Endothelial cell of umbilical vein (primary cell): ENCODE data around the gene TOM1L1. TPM values are rescaled to one million over a fixed set of nuclear protein-coding genes. Genes with fewer than 3 reads are reported as not detected.

Experiments
- BruUV-seq: library from RNA; stranded (reverse); fragments of 400-500 nt; replicated peaks from 2 replicates; lab custom pipeline; 2021; lab: Mats Ljungman, UMichigan
- CTCF ChIA-PET: fragments of 300-600, 350-600 bp; sonication (Branson Sonifier 250); formaldehyde crosslinking; loops from one replicate; lab custom pipeline; 2021; ENCODE audit warnings: antibody characterized with exemption, inconsistent platforms; lab: Charles Lee
- POLR2A ChIA-PET: fragments of 300-600, 350-600 bp; sonication (Branson Sonifier 250); formaldehyde crosslinking; loops from one replicate; lab custom pipeline; 2021; ENCODE audit warnings: antibody characterized with exemption, inconsistent platforms; lab: Charles Lee
- DNase-seq: peaks from one replicate; pipeline ENCODE4 v3.0.0-alpha.2; 2011; ENCODE audit warnings: low read depth, low spot score
- FAIRE-seq: peaks from 2 replicates; lab custom pipeline; 2011; peaks lifted over from hg19 to GRCh38; lab: Jason Lieb, UNC
- H2AFZ ChIP-seq: 2 replicates; pipeline ENCODE4 v1.6.0; 2012; ENCODE audit warnings: low read depth, low read length, control low read depth, inconsistent platforms
- H3K27ac ChIP-seq: 2 replicates; pipeline ENCODE4 v1.5.1; 2011; ENCODE audit warnings: low read depth, mild to moderate bottlenecking, control low read depth, low read length, moderate library complexity; ENCODE audit not compliant: insufficient read depth
- H3K27me3 ChIP-seq, 2 experiments: 2 replicates each; pipeline versions ENCODE4 v1.6.0 to v1.6.1; 2011; ENCODE audit warnings: low read length in 2 of 2, mixed read lengths in 1 of 2; ENCODE audit not compliant: control insufficient read depth in 2 of 2, insufficient read depth in 2 of 2
- H3K36me3 ChIP-seq, 2 experiments: 2 replicates in 1 of 2; 3 replicates in 1 of 2; pipeline ENCODE4 v1.5.1; 2011; ENCODE audit warnings: low read length in 2 of 2, mild to moderate bottlenecking in 1 of 2, moderate library complexity in 1 of 2; ENCODE audit not compliant: control insufficient read depth in 2 of 2, insufficient read depth in 2 of 2; ENCODE audit errors: extremely low read depth in 1 of 2
- H3K4me1 ChIP-seq: 3 replicates; pipeline ENCODE4 v1.5.1; 2011; ENCODE audit warnings: mild to moderate bottlenecking, low read length; ENCODE audit not compliant: control insufficient read depth, insufficient read depth; ENCODE audit errors: extremely low read depth
- H3K4me2 ChIP-seq: 2 replicates; pipeline ENCODE4 v1.6.1; 2011; ENCODE audit warnings: low read length, control low read depth, mixed read lengths; ENCODE audit not compliant: insufficient read depth
- H3K4me3 ChIP-seq, 3 experiments: fragments of 200-600 bp in 1 of 3; sonication (generic), shearing (Covaris generic) in 1 of 3; replicated peaks in 1 of 3; 2 replicates each; pipeline ENCODE4 v1.5.1; 2011 to 2016; ENCODE audit warnings: control low read depth in 3 of 3, low read length in 3 of 3, mild to moderate bottlenecking in 2 of 3, inconsistent platforms in 1 of 3, low read depth in 1 of 3, moderate library complexity in 1 of 3; ENCODE audit not compliant: insufficient read depth in 1 of 3
- H3K79me2 ChIP-seq: 2 replicates; pipeline ENCODE4 v1.6.0; 2012; ENCODE audit warnings: low read length, inconsistent platforms; ENCODE audit not compliant: control insufficient read depth, insufficient read depth
- H3K9ac ChIP-seq: replicated peaks from 2 replicates; pipeline ENCODE3; 2011; ENCODE audit warnings: low read length, control low read depth; ENCODE audit not compliant: insufficient read depth; ENCODE audit errors: extremely low read depth
- H3K9me1 ChIP-seq: replicated peaks from 3 replicates; pipeline ENCODE4 v1.6.0; 2011; ENCODE audit warnings: mild to moderate bottlenecking, low read length; ENCODE audit not compliant: control insufficient read depth, insufficient read depth; ENCODE audit errors: extremely low read depth
- H3K9me3 ChIP-seq: replicated peaks from 2 replicates; pipeline ENCODE4 v1.5.1; 2012; ENCODE audit warnings: low read length, inconsistent platforms; ENCODE audit not compliant: control insufficient read depth, insufficient read depth
- H4K20me1 ChIP-seq: replicated peaks from 2 replicates; pipeline ENCODE3; 2011; ENCODE audit warnings: mild to moderate bottlenecking, low read length; ENCODE audit not compliant: control insufficient read depth, insufficient read depth; ENCODE audit errors: extremely low read depth
- CTCF ChIP-seq, 2 donors: IDR thresholded peaks; 1 replicate in 1 of 2; 2 replicates in 1 of 2; pipeline ENCODE4 v1.5.1; 2011; ENCODE audit warnings: low read length in 2 of 2, mild to moderate bottlenecking in 2 of 2, moderate library complexity in 2 of 2, control low read depth in 1 of 2, inconsistent platforms in 1 of 2, low read depth in 1 of 2; ENCODE audit not compliant: insufficient read depth in 1 of 2; ENCODE audit errors: extremely low read depth in 1 of 2
- EZH2 ChIP-seq: IDR thresholded peaks from 2 replicates; pipeline ENCODE4 v1.6.1; 2012; ENCODE audit warnings: borderline replicate concordance, low read depth, mild to moderate bottlenecking, moderate library complexity, low read length, inconsistent platforms; ENCODE audit not compliant: severe bottlenecking
- FOS ChIP-seq: IDR thresholded peaks from 2 replicates; pipeline ENCODE4 v1.6.1; 2011; ENCODE audit warnings: mild to moderate bottlenecking, low read length, moderate library complexity, borderline replicate concordance; ENCODE audit not compliant: insufficient read depth
- GATA2 ChIP-seq: IDR thresholded peaks from 2 replicates; pipeline ENCODE4 v1.7.0; 2011; ENCODE audit warnings: low read depth, mild to moderate bottlenecking, moderate library complexity, mixed read lengths, low read length; ENCODE audit not compliant: insufficient read length, insufficient read depth
- JUN ChIP-seq: IDR thresholded peaks from 2 replicates; pipeline ENCODE4 v1.6.1; 2011; ENCODE audit warnings: borderline replicate concordance, low read depth; ENCODE audit not compliant: insufficient read length, insufficient read depth
- MAX ChIP-seq: IDR thresholded peaks from 2 replicates; pipeline ENCODE4 v1.6.1; 2011; ENCODE audit not compliant: insufficient read depth, insufficient read length
- MYC ChIP-seq: IDR thresholded peaks from one replicate; pipeline ENCODE4 v1.6.1; 2011; ENCODE audit warnings: mild to moderate bottlenecking, low read depth, low read length
- POLR2A ChIP-seq: IDR thresholded peaks from 2 replicates; pipeline ENCODE4 v1.6.1; 2012; ENCODE audit warnings: low read depth, mild to moderate bottlenecking, control low read depth, low read length
- POLR2AphosphoS5 ChIP-seq: IDR thresholded peaks from 2 replicates; pipeline ENCODE4 v1.6.1; 2012; ENCODE audit warnings: low read depth, mild to moderate bottlenecking, control low read depth, low read length, moderate library complexity; ENCODE audit not compliant: insufficient read depth
- dilution Hi-C: fragments of 300-500 bp; cut with MboI; formaldehyde crosslinking; loops from one replicate; pipeline ENCODE4 v1.15.0; 2019; ENCODE audit warnings: low sequenced_read_pairs; ENCODE audit not compliant: extremely low pct_ligation_motif_present
- intact Hi-C: fragments of 100-400 bp; cut with micrococcal nuclease; formaldehyde crosslinking; loops from one replicate; pipeline ENCODE4 v1.10.0; 2022
- polyA plus RNA-seq, 4 experiments: library from polyadenylated mRNA; depleted of rRNA in 3 of 4; stranded (reverse) in 3 of 4; unstranded in 1 of 4; fragments of >200 nt; gene quantifications; 2 replicates each; pipeline versions ENCODE4 v1.2.1 to v1.2.3, GENCODE V29; 2011 to 2012; ENCODE audit warnings: missing spikeins in 1 of 4
- total RNA-seq: library from RNA; stranded (reverse); gene quantifications from 2 replicates; pipeline ENCODE4 v1.2.3, GENCODE V29; 2021

TOM1L1 gene
- total and polyA plus RNA-seq, 2 donors (not counting 3 experiments of a cell fraction or from before 2014, with no cell fraction given), result 0.44 to 0.60 TPM

DNA sequence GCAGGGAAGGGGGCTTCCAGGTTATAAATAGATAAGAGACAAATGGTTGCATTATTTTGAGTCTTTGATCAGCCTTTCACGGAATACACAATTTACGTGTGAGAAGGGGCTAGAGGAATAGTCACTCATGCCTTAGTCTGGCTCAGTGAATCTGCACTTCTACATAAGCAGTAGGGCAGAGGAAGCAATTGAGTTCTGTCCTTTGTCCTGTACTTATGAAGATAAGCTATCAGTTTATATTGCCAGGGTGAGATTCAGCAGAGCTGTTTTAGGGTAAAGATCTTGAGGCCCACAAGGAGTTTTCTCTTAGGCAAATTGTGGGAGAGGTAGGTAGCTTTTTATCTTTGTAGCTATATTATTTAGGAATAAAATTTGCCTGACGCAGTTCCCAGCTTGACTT is 33.3 kb downstream of the TOM1L1 start:
- ChIA-PET CTCF (no interaction called here), POLR2A (no interaction called here)
- no peak for TF ChIP-seq CTCF (IDR thresholded peaks at IDR 0.05; ENCODE audit: extremely low read depth in 1 of 2, insufficient read depth in 1 of 2, low read depth in 1 of 2, low read length in 2 of 2)
- no peak for TF ChIP-seq MAX
- TF ChIP-seq POLR2AphosphoS5, result no peak
- TF ChIP-seq JUN, result no peak
- no peak for TF ChIP-seq GATA2
- no peak for TF ChIP-seq FOS
- no peak for TF ChIP-seq MYC
- TF ChIP-seq POLR2A, result no peak
- TF ChIP-seq EZH2, result no peak
- Histone ChIP-seq H3K27ac (no peak overlapping the region), H3K4me3 (no peak overlapping the region), H4K20me1 (no peaks in the 10 kb centered on the region), H3K27me3 (no peaks in the 10 kb centered on the region), H2AFZ (no peak overlapping the region), H3K9me1 (no peaks in the 10 kb centered on the region), H3K4me1 (no peaks in the 10 kb centered on the region), H3K9me3 (no peaks in the 10 kb centered on the region), H3K4me2 (no peak overlapping the region), H3K36me3 (no peaks in the 10 kb centered on the region), H3K79me2 (no peaks in the 10 kb centered on the region), H3K9ac (no peak overlapping the region)
- dilution Hi-C loops (no loop called here), intact Hi-C loops (no loop called here)
- FAIRE-seq (no peak), DNase-seq (no peak)
- no TSS peak for BruUV-seq
